ENCODE measurements around the gene WDFY2.
"Not testable (repeated sequence)": the region's sequence is repeated elsewhere in the genome, so short reads cannot be mapped to it uniquely, and the experiment has no call there.

WDFY2 gene

DNA sequence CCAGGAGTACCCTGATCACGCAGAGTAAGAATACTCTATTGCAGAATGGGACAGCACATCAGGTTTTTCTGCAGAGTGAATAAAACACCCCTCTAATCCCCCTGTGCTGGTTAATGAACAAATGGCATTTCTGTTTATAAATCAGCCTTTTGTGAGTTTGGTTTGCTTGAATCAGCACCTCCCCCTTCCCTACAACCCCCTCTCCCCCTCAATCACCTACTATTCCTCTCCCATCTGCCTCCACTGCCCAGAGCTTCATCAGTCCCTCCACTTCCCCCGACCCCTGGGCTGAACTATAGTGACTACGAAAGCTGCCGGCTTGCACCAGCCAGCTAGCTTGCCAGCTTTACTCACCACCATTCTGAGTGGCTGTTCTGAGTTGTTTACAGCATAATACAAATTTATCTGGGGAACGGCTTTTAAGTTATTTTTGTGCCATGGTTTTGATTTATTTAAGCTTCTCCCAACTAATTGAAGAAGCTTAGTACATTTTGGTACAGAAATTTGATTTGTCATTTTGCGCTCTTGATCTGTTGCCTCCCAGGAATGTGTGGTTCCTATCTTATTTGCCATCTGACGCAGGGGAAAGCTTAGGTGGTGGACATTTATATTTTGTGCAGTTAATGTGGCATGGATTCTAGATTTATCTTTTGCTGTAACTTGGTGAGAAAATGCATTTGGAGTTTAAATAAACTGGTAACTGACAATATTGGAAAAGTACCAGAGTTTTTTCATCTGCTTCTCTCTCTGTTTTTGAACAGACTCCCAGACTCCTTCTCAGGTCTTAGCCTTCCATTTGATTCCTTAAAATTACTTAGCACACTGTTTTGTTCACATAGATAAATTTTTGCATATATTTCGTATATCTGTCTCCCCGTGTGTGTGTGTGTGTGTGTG, 41.7 kb upstream of the WDFY2 start:
- in situ Hi-C loops (cut with HindIII; ENCODE audit: low sequenced_read_pairs) = no loop called here
- TF ChIP-seq, protein P1, sequence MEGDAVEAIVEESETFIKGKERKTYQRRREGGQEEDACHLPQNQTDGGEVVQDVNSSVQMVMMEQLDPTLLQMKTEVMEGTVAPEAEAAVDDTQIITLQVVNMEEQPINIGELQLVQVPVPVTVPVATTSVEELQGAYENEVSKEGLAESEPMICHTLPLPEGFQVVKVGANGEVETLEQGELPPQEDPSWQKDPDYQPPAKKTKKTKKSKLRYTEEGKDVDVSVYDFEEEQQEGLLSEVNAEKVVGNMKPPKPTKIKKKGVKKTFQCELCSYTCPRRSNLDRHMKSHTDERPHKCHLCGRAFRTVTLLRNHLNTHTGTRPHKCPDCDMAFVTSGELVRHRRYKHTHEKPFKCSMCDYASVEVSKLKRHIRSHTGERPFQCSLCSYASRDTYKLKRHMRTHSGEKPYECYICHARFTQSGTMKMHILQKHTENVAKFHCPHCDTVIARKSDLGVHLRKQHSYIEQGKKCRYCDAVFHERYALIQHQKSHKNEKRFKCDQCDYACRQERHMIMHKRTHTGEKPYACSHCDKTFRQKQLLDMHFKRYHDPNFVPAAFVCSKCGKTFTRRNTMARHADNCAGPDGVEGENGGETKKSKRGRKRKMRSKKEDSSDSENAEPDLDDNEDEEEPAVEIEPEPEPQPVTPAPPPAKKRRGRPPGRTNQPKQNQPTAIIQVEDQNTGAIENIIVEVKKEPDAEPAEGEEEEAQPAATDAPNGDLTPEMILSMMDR (IDR thresholded peaks at IDR 0.05; ENCODE audit: low read depth, low read length) = no peak
- no peak overlapping the region for H3K4me3 ChIP-seq (ENCODE audit: low read depth, low read length)
- DNase-seq (ENCODE audit: low read depth, low spot score) = no peak

DNA sequence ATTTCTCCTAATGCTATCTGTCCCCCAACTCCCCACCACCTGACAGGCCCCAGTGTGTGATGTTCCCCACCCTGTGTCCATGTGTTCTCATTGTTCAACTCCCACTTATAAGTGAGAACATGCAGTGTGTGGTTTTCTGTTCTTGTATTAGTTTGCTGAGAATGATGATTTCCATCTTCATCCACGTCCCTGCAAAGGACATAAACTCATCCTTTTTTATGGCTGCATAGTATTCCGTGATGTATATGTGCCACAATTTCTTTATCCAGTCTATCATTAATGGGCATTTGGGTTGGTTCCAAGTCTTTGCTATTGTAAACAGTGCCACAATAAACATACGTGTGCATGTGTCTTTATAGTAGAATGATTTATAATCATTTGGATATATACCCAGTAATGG, 38.8 kb upstream of the WDFY2 start:
- H3K4me3 ChIP-seq (ENCODE audit: low read depth, low read length); DNase-seq (ENCODE audit: low read depth, low spot score); in situ Hi-C loops (cut with HindIII; ENCODE audit: low sequenced_read_pairs): not testable (repeated sequence)

DNA sequence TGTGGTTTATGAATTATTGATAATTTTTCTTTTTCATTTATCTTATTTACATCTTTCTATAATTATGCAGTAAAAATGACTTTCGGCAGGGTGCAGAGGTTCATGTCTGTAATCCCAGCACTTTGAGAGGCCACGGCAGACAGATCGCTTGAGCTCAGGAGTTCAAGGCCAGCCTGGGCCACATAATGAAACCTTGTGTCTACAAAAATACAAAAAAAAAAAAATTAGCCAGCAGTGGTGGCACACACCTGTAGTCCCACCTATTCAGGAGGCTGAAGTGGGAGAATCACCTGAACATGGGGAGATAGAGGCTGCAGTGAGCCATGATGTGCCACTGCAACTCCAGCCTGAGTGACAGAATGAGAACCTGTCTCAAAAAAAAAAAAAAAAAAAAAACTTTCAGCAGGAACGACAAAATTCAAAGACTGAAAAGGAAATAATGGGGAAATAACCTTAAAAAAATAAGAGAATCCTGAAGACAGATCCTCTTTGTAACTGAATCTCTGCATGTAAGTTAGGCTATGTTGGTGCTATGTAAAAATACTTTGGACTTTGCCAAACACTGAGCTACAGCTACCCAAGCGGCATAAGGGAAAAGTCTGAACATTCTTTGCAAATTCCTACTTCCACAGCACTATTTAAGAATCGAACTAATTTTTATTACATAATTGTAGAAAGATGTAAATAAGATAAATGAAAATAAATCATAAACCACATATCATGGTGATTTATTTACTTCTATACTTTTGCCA, 36.7 kb upstream of the WDFY2 start:
- TF ChIP-seq, protein P1 (IDR thresholded peaks at IDR 0.05; ENCODE audit: low read depth, low read length) = no peak
- in situ Hi-C loops (cut with HindIII; ENCODE audit: low sequenced_read_pairs) = no loop called here

DNA sequence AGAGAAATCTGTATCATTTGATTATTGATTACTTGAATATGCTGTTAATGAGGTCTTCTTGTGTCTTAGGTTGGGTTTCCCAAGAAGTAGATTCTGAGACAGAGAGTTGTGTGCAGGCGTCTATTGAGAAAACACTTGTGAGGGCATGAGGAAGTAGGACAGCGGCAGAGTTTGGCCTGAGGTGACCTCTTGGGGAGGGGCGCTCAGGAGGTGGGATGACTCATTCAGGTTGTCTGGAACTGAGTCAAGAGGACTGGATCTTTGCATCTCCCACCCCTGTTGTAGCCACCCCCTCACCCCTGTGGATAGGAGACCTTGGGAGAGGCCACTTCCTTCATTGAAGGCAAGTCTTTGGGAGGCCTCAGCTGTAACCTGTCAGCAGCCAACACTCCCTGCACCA, 35.2 kb upstream of the WDFY2 start:
- peak; percentile 22 for DNase-seq (ENCODE audit: low read depth, low spot score)
- H3K4me3 ChIP-seq (ENCODE audit: low read depth, low read length) = no peak overlapping the region
- TF ChIP-seq, protein P1 (IDR thresholded peaks at IDR 0.05; ENCODE audit: low read depth, low read length) = no peak
- in situ Hi-C loops (cut with HindIII; ENCODE audit: low sequenced_read_pairs) = no loop called here

More for the DNA sequence above, 36.7 kb upstream of the WDFY2 start:
- no peak overlapping the region for H3K4me3 ChIP-seq (ENCODE audit: low read depth, low read length)
- no peak for DNase-seq (ENCODE audit: low read depth, low spot score)

DNA sequence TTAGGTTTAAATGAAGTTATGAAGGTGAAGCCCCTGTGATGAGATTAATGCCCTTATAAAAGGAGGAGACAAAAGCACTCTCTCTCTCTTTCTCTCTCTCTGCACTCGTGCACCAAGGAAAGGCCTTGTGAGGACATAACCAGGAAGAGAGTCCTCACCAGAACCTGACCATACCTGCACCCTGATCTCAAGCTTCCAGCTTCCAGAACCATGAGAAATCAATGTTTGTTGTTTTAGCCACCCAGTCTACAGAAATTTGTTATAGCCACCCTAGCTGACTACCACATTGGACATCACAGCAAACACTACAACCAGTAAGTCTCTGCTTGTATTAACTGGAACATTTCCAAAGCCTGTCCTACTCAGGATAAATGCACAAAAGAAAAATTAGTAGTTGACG, 34.7 kb upstream of the WDFY2 start:
- TF ChIP-seq, protein P1 (IDR thresholded peaks at IDR 0.05; ENCODE audit: low read depth, low read length) = no peak
- in situ Hi-C loops (cut with HindIII; ENCODE audit: low sequenced_read_pairs) = no loop called here
- H3K4me3 ChIP-seq (ENCODE audit: low read depth, low read length) = no peak overlapping the region
- peak; percentile 32 for DNase-seq (ENCODE audit: low read depth, low spot score)

DNA sequence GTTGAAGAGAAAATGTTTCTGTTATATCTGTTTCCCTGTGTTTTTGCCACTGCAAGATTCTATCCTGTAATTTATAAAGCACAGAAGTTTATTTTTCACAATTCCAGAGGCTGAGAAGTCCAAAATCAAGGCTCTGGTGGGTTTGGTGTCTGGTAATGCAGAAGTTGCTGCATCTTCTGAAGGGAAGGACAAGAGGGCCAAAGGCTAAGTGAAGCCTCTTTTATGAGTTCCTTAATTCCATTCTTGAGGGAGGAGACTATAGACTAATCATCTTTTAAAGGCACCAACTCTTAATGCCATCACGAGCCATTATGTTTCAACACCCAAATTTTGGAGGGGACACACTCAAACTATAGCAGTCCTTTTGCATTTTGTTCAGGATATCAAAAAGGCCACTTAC, 34.1 kb upstream of the WDFY2 start:
- no peak for DNase-seq (ENCODE audit: low read depth, low spot score)
- no peak overlapping the region for H3K4me3 ChIP-seq (ENCODE audit: low read depth, low read length)
- TF ChIP-seq, protein P1 (IDR thresholded peaks at IDR 0.05; ENCODE audit: low read depth, low read length) = no peak
- in situ Hi-C loops (cut with HindIII; ENCODE audit: low sequenced_read_pairs) = no loop called here

DNA sequence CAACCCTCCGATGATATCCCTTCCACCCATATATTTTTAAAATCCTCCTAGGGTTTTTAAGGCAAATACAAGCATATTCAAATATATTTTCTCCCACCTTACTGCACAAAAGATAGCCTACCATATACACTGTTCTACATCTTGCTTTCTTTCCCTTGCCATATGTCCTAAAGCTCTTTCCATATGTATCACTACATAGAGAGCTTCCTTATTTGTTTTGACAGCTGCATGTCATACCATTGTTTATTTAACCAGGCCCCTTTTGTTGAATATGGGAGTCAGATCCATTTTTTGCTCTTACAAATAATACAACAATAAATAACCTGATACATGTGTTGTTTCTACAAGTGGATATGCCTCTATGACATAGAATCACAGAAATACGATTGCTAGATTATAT, 32.8 kb upstream of the WDFY2 start:
- no peak overlapping the region for H3K4me3 ChIP-seq (ENCODE audit: low read depth, low read length)
- TF ChIP-seq, protein P1 (IDR thresholded peaks at IDR 0.05; ENCODE audit: low read depth, low read length) = no peak
- no peak for DNase-seq (ENCODE audit: low read depth, low spot score)
- in situ Hi-C loops (cut with HindIII; ENCODE audit: low sequenced_read_pairs) = no loop called here
